Esophagus muscularis mucosa (tissue), 4 donors: ENCODE data around the gene HSPG2.

Experiments used
- CTCF ChIP-seq, 3 experiments: fragments of 200-600 bp in 2 of 3; fragments of 450-650 bp in 1 of 3; sonication (generic) in 2 of 3; IDR thresholded peaks; one replicate each; pipeline ENCODE4 v1.5.1; 2017 to 2019; ENCODE audit warnings: antibody characterized with exemption in 3 of 3, mild to moderate bottlenecking in 2 of 3, moderate library complexity in 1 of 3
- EP300 ChIP-seq: sonication (generic); formaldehyde crosslinking; IDR thresholded peaks from one replicate; pipeline ENCODE4 v1.6.1; 2017; ENCODE audit warnings: antibody characterized with exemption
- POLR2A ChIP-seq: fragments of 450-650 bp; IDR thresholded peaks from one replicate; pipeline ENCODE4 v1.6.1; 2017; ENCODE audit warnings: antibody characterized with exemption, moderate library complexity, mild to moderate bottlenecking, low read depth
- POLR2AphosphoS5 ChIP-seq, 2 donors: sonication (generic); formaldehyde crosslinking; IDR thresholded peaks; one replicate each; pipeline ENCODE4 v1.6.1; 2017; ENCODE audit warnings: antibody characterized with exemption in 2 of 2

- no peak for TF ChIP-seq POLR2AphosphoS5 (IDR thresholded peaks at IDR 0.05)
- TF ChIP-seq CTCF (IDR thresholded peaks at IDR 0.05), result no peak
- no peak for TF ChIP-seq EP300
- no peak for TF ChIP-seq POLR2A
Measured at GRCh38 chr1:21868482-21868881, 68.6 kb downstream of the HSPG2 start.
